DMS79 (cell line): Measurements from ENCODE around the gene ASIC2.

Source experiments
- DNase-seq: peaks from one replicate; lab custom pipeline; 2025; lab: John Stamatoyannopoulos, UW

Gene ASIC2

DNA sequence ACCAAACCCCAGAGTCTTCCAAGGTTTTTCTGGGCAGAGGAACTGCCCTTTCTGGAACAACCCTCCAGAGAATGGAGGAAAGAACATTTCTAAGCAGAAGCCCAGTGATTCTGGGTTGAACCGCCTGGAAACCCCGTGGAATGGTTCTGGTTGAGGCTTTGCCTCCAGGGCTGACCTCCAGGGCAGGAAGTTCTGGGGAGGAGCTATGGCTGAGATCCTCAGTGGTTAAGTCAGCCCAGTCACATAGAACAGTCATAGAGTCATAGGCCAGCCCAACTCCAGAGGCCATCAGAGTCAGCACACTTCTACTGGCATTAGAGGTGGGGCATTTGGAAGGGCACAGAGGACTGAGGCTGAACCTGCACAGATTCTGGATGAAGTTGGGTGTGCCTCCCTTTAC is 235.5 kb downstream of the ASIC2 start:
- DNase-seq = no peak

DNA sequence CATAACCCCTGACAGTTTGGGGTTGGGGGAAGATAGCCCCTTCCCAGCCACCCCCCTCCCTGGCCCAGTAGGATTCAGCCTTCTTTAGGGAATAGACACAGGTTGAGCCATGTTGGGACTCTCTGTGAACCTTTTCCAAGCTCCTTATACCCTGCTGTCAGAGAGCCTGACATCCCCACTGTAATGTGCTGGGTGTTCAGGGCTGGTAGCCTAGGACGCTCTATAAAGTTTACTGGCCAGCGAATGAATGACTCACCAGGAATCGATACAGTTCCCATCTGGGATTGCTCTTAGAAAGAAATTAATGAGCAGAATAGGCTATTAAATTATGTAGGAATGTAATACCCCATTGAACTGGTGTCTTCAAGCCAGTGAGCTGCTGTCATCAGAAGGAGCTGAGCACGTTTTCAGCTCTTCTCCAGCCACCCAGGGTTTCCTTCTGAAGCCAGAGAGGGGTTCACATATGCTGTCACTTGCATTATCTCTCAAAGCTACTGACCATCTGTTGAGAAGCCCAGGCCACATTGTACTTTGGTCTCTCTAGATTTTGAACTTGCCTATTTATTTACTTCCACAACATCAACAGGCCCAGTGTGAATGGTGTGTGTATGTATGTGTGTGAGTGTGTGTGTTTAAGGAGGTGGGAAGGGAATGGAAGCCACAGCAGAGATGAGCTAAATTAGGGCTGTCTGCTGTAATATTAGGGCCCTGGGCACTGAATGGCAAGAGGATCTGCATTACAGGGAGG is 236.5 kb downstream of the ASIC2 start:
- DNase-seq = no peak

DNA sequence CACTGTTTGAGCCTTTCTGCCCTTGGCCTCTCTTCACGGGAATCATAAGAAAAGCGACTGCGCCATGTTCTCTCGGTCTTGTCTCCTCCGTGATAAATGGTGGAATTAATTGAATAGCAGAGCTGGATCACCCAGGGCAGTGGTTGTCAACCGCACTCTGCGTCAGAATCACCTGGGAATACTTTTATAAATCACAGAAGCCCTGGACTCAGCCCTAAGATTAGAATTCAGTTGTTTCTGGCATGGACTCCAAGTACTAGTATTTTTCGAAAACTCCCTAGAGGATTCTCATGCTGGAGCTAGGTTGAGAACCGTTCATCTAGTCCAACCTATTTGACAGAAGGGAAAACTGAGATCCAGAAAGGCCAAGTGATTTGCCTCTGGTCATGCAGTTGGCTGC is 237.3 kb downstream of the ASIC2 start:
- DNase-seq = no peak

DNA sequence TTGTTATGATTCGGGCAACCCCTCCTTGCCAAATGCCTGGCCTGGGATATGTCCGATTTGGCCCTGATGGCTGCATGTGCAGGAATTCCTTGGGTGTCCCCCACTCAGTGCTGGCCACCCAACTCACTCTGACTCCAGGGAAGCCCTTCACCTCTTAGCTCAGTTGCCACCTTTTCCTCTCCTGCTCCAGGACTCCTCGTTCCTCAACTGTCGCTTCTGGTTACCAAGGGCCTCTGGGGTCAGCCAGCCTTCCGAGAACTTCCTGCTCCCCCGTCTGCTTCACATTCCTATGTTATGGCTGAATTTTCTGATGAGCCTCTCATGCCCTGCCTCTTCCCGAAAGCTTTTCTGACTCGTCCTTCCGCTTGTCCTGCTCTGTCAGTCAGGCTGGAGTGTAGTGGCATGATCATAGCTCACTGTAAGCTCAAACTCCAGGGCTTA is 237.9 kb downstream of the ASIC2 start:
- DNase-seq = no peak

DNA sequence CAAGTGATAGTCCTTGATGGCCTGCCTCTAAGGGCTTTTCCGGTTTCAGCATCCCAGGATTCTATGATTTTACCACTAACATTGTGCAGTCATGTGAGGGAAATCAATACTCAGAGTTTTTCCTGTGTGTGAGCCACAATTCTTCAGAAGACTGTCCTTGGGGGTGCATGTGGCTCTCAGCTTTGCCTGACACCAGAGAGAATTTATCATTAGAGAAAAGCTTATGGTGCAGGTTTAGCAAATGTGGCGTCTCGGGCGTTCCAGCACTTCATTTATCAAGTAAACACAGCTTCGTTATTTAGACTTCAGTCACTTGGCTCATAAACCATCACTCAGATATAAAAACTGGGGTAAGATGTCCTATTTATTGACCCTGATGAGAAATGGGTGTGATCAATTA is 238.7 kb downstream of the ASIC2 start:
- DNase-seq = no peak

DNA sequence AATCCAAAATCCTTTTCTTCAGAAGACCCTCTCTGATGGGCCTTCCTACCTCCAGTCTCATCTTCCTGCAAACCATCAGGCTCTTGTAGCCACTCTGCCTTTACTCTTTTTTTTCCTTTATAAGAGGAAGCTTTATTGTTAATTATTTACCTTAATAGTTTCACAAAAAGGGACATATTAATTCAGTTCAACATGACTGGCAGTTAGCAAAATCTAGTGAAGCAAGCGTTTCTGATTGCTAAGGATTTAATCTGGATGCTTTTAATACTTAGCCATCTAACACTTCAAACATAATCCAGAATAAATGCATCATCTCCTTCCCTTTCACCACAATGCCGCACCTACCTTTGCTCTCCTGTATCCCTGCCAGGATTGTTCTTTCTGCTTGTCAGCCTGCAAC is 239.4 kb downstream of the ASIC2 start:
- no peak for DNase-seq

DNA sequence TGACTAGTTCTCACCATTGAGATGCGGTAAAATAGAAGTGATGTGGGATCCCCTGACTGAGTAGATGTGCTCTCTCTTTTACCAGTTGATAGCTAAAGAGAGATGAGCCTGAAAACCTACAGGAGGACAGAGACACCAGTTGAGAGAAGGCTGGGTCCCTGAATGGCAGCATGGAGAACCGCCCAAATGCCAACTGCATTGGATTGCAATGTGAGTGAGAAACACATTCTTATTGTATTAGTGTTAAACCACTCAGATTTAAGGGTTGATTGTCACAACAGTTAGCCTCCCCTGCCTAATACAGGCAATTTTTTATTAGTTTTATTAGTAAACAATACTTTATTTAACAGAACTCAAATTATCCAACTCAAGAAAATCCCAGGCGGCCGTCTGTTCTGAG is 240.2 kb downstream of the ASIC2 start:
- no peak for DNase-seq

DNA sequence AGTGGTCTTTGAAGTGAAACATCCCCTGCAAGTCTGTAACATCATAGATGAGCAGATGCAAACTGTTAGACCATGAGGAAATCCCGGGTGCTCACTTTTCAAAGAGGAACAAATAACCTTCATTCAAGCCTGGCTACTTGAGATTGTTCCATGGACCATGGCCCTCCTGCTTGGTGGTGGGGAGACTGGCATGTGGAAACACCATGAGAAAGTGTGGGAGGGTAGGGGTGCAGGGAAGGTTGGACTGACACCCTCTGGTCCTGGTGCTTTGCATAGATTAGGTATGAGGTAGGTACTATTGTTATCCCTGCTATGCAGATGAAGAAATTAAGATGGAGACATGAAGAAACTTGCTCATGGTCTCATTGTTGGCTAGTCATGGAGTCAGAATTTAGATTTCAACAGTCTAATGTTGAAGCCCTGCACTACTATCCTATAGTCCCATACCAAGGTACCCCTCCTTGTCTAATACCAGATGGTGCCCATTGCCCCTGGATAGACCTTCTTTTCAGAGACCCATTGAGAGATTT is 242.4 kb downstream of the ASIC2 start:
- no peak for DNase-seq

DNA sequence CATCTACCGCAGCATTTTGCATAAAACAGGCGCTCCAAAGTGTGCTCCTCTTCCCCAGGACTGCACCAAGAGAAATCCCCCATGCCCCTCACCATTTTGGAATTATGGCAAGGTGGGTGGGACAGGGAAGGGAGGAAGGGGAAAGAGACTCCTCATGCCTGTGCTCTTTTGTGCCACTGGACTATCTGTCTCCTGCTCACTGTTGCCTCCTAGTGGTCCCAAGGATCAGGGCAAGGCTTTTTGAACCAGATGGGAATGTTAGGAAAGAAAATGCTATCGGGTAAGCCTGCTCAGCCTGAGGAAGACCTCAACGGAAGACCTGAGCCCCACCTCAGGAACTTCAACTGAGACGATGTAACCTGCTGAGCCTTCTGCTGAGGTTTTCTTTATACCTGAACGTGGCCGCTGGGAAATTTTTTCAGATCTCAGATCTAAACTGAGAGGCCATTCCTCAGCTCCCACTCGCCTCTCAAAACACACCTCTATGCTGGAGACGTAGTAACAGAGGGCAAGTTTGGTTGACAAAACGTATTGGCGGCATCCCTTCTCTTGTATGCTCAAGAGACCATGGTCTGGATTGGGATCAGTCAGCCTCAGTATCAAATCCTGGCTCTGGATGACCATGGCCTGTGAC is 243.2 kb downstream of the ASIC2 start:
- DNase-seq = no peak

DNA sequence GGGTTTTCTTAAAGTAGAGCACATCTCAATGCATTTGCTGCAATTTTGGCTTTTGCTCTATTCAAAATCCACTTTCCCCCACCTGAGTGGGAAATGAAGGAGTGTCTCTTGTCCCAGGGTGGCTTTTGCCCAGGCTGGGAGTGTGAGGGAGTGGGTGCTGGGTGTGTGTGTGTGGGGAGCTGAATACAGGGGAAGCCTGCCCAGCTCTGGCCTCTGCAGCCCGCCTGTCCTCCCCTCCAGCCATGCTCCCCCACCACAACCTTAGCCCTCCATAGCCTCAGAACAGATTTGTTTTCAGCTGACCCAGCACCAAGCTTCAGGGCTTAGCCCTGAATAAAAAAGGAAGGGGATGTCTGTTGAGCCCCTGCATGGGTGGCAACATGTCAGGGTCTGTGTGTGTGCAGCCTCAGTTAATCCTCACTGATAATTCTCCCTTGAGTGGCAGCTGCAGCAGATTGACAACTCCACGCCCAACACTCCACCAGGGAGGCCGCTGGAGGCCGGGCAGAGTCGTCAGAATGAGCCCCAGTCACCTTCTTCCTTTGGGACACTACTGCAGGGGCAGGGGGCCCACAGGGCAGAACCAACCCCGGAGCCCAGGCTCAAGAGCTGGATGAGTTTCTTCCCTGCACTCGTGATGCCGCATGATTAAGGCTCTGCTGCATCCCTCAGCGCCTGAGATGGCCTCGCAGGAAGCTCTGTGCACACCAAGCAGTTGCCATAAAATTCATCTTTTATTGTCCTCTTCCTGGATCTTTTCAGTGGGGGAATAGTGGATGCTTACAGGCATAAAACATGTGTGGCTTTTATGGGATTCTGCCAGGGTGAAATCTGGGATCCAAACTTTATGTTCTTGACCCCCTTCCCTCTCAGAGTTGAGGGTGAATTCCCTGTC is 246.5 kb downstream of the ASIC2 start:
- DNase-seq = no peak

DNA sequence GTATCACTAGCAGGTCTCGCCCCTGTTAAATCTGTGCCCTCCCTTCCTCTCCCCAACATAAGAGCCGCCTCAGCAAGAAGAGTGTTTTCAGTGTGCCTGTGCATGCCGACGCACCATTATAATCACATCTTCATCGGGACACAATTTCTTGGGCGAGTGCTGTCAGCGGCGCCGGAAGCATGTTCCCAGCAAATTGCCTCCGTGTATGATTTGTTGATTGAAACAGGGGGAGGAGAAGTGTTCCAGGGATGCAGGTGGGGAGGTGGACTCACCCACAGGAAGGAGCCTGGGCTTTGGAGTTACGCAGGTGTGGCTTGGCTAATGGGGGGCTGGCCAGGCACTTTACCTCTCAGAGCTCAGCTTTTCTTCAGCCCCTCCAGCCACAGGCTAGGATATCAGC is 247.9 kb downstream of the ASIC2 start:
- no peak for DNase-seq

DNA sequence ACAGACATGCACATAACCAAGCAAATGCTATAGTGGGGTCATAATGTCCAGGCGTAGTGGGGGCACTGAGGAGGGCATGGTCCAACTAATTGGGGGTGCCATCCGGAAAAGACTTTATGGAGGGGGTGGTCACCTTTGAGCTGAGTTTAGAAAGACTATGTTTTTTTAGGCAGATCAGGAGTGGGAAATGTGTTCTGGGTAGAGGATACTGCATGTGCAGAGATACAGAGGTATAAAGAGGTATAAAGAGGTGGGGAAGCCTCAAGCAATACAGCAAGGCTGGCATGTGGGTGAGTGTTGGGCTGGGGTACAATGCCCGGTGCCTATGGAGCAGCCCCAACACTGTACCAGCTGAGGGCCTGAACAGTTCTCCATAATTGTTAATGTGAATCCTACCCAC is 248.3 kb downstream of the ASIC2 start:
- no peak for DNase-seq

DNA sequence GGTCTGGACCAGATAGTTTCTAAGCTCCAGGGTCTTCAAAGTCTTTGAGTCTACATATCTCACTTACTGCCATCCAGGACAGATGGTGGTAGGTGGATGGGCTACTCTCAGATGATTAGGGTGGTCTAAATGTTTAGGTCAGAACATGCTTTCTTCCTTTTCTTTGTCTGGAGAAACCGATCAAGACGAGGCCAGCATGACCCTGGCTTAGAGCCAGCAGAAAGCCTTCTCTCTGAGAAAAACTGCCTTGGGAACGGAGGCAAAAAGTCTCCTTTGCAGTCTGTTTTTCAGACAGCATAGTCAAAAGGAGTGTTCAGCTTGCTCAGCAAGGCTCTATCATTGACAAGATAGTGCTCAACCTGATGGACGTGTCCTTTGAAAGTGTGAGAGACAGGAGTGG is 252.6 kb downstream of the ASIC2 start:
- no peak for DNase-seq

DNA sequence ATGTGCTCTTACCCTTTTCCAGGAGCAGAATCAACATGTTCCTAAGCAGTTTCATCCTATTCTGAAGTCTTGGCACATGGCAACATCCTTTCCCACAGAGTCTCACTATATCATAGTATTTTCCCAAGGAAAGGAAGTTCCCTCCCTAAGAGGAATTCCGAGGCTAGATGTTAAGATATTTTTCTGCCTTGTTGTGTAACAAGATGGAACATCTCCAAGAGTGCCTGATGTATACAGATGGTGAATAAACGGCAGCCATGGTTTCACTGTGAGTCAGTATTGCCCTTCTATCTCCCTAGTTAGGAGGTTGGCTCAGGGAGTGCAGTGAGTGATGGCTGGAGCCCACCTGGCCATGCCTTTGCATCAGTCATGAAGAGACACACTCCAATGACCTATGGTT is 253.2 kb downstream of the ASIC2 start:
- DNase-seq = no peak

DNA sequence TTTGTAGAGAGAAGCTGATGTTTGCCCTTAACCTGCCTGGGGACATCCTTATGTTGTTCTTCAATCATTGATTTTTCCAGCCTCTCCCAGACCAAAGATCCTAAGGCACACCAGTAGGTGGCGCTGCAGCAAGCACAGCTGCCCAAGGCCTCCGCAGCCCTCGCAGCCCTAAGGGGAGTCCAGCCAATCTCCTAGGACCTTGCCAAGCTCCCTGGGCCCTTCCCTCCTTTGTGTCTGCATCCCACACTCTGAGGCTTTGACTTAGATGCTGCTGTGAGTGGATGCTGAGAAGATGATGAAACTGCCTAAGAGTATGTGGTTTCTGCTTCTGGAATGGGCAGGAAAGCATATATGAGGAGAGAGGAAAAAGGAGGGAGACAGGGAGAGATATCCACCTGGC is 254.4 kb downstream of the ASIC2 start:
- no peak for DNase-seq

DNA sequence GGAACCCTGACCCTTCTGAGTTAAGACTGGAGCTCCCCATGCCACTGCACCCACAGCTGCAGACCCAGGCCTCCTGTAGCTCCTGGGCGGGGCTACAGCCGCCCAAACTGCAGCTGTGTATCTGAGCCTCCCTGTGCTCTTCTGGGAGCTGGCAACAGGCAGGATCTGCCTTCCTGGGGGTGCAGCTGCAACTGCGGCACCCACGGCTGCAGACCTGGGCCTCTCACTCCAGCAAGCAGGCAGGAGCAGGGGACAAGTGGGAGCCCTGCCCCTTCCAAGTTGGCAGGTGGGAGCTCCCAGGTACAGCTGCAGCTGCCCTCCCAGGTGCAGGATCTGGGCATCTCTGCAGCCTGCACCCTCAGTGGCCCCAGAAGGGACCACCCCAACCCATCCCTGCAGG is 259.9 kb downstream of the ASIC2 start:
- no peak for DNase-seq

DNA sequence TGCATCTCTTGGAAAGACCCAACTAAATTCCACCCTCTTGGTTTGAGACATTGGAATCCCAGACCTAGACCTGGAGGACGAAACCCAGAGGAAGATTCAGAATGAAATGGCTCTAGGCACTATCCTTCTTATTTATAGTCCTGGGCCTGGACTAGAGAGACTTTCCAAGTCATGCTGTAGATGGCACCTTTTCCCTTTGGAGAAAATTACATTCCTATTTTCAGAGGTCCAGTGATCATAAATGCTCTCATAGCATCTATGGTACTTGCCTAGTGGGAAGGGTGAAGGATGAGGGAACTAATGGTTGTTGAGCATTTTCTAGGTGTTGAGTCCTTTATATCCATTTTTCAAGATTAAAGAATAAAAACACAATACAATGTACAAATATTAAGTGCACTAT is 264.3 kb downstream of the ASIC2 start:
- DNase-seq = no peak

DNA sequence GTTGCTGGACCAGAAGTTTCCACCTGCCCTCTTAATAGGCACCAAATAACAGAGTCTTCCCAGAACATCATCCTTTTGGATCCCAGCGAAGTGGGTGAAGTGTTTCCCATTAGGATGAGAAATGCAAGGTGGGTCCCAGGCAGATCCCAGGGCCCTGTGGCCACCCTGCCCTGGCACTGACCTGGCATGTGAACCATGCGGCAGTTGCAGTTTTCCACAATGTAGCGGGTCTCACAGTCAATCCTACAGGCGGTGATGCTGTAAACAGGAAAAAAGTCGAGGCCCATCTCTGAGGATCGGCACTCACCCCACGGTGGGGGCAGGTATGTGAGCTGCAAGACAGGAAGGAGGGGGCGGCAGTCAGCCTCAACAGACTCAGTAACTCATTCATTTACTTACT is 265.0 kb downstream of the ASIC2 start:
- DNase-seq = no peak

DNA sequence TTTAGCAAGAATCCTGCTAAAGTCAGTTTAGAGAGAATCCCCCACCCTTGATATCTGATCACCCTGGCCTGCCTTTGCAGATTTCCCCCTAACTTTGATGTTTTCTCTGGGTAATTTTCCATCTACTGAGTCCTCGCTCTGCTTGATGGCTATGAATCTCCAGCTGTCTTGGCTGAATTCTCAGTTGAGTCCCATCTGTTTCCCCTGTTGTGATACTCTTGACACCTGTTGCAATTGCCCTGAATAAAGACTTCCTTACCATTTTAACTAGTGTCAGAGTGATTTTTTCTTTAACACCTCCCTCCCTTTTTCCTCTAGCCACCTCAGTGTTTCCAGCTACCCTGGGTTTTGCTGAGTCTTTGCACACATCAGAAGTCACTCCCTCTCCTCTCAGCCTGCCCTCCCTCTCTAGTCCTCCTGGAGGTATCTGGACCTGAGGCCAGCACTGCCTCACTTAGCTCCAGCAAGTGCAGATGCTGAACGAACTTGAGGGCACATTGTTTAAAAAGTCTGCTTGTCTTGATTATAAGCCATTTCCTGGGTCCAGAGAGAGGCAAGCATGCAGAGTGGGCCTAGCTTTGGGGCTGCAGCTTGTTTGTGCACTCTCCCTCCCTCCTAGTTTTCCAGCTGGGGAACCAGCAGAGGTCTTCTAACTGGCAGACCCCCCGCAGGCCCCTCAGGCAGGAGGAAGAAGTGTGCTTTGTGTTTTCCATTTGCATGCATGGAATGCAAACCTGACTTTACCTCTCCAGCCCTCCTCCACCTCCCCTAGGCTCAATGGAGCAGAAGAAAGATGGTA is 268.2 kb downstream of the ASIC2 start:
- no peak for DNase-seq

DNA sequence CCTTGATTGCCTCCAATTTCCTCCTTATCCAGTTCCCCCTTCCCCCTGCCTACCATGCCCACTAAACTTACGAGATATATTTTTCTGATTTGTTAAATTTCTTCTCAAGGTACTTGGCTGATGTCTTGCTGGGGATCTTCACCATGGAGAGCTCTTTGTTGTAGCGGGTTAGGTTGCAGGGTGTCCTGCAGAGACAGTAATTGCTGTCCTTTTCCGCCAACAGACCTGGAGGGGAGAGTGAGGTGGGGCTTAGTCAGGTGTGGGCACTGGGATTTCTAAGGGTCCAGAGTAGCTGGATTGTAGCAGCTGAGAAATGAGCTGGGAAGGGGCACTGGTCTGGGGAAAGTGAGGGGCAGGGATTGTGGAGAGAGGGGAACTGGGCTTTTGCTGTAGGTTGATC is 269.3 kb downstream of the ASIC2 start:
- no peak for DNase-seq

DNA sequence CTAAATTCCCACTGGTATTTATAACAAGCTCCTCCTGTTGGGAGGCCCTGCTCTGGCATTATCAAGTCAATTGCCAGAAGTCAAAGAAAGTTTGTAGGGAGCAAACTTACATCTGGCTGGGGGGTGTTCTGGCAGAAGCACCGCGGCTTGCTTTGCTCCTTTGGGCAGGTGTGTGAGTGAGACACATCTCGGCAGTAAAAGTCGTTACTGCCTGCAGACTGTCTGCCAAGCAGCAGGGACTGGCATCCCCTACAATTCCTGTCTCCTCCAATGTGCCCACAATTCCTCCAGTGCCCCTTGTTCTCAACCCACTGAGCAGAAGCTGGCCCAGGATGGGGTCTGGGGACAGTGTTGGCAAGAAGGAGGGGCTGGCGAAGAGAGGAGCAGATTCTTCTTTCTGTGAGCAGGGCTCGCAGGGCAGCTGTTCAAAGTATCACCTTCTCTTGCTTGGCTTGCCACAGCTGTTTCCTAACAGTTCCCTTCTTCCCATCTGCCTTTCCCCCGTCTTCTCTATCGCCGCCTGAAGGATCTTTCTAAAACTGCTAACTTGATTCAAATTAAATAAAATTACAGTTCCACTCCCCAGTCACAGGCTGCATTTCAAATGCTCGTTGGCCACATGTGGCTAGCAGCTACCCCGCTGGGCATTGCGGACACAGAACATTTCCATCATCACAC is 271.2 kb downstream of the ASIC2 start:
- no peak for DNase-seq
